ENCODE data around the gene UVRAG. TPM values are rescaled to one million over a fixed set of nuclear protein-coding genes. Genes with fewer than 3 reads are reported as not detected.

UVRAG gene
- total and polyA plus RNA-seq, 2 of the 13 experiments (the other 11 are each of a cell fraction or from before 2014, with no cell fraction given): 9.7 to 17.3 TPM

DNA sequence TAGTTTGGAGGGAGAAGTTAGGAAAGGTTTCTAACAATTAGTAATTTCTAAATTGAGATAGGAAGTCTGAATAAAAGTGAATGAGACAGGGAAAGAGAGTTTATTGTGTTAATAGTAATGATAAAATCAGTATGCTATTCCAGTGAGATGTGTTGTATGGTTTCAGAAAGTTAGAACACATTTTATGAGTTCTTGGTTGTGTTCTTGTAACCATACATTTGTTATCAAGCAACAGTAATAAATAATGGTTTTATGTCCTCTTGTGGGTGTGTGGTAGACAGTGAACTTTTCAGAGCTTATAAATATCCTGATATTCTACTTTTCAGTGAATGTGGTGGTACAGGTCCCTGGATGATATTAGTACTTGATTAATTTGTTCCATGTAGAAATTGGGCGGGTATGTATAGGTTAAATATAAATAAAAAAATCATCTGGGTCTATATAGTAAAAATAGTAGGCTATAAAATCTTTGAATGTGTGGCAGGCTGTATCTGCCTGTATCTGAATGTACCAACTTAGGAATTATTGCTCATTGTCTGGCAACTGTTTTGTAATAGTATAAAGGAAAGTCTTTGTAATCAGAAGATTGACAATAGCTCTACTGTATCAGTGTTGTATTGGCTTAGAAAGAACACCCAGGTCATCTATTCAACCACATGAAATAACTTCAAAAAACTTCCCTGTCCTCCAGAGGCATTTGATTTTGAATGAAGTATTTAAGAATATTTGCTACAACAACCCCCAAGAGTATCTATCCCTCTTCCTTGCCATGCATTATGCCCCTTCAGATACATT is 54.8 kb downstream of the UVRAG start (continued):
- TF ChIP-seq, protein P1, sequence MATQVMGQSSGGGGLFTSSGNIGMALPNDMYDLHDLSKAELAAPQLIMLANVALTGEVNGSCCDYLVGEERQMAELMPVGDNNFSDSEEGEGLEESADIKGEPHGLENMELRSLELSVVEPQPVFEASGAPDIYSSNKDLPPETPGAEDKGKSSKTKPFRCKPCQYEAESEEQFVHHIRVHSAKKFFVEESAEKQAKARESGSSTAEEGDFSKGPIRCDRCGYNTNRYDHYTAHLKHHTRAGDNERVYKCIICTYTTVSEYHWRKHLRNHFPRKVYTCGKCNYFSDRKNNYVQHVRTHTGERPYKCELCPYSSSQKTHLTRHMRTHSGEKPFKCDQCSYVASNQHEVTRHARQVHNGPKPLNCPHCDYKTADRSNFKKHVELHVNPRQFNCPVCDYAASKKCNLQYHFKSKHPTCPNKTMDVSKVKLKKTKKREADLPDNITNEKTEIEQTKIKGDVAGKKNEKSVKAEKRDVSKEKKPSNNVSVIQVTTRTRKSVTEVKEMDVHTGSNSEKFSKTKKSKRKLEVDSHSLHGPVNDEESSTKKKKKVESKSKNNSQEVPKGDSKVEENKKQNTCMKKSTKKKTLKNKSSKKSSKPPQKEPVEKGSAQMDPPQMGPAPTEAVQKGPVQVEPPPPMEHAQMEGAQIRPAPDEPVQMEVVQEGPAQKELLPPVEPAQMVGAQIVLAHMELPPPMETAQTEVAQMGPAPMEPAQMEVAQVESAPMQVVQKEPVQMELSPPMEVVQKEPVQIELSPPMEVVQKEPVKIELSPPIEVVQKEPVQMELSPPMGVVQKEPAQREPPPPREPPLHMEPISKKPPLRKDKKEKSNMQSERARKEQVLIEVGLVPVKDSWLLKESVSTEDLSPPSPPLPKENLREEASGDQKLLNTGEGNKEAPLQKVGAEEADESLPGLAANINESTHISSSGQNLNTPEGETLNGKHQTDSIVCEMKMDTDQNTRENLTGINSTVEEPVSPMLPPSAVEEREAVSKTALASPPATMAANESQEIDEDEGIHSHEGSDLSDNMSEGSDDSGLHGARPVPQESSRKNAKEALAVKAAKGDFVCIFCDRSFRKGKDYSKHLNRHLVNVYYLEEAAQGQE (IDR thresholded peaks at IDR 0.05; ENCODE audit: borderline replicate concordance in 1 of 2, low read depth in 1 of 2, low read length in 2 of 2): no peak

DNA sequence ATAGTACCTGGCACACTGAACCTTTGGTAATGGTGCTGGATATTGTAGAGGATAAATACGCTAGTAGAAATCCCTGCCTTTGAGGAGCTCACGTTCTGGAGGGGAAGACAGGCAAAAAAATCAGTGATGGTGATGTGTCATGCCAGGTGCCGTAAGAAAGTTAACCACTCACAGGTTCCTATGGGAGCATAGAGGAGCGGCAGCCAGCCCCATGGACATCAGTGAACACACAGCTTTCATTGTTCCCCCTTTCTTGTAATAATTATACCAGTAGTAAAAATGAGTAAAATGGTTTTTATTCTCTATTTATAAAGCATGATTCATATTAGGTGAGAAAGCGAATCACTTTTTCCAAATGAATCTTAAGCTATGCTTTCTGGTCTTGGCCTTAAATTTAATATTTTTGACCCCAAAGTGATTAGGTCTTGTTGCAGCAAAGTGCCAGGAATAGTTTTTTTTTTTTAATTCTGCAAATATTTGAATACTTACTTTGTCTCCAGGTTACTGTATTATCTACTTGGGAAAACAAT is 57.9 kb downstream of the UVRAG start:
- no peak for DNase-seq (ENCODE audit: low spot score)
- no peak for FAIRE-seq
- in situ Hi-C loops (cut with HindIII; ENCODE audit: extremely low pct_ligation_motif_present, low pct_unique_long_range_greater_than_20kb) (no loop called here), intact Hi-C loops (cut with micrococcal nuclease; ENCODE audit: unreplicated experiment) (no loop called here)
- POLR2A ChIA-PET: no interaction called here
- no peak overlapping the region for H3K9ac ChIP-seq (ENCODE audit: insufficient read depth, low read depth, low read length)
- H4K20me1 ChIP-seq (ENCODE audit: insufficient read depth, low read length): no peaks in the 10 kb centered on the region
- peaks cover 11% of the 10 kb centered on the region for H3K79me2 ChIP-seq (ENCODE audit: insufficient read depth, low read length)
- no peak overlapping the region for H3K4me2 ChIP-seq (ENCODE audit: low read depth, low read length)
- BruUV-seq (replicated peaks): no TSS peak
- no peak overlapping the region for H3K4me3 ChIP-seq (replicated peaks in 1 of 3; ENCODE audit: insufficient read depth in 1 of 3, low read depth in 2 of 3, low read length in 3 of 3)
- H3K36me3 ChIP-seq (replicated peaks in 1 of 2; ENCODE audit: control insufficient read depth in 1 of 2, insufficient read depth in 2 of 2, low read length in 2 of 2): no peaks in the 10 kb centered on the region
- ATAC-seq: no peak
- H2AFZ ChIP-seq (ENCODE audit: low read length): no peak overlapping the region
- H3K27me3 ChIP-seq (ENCODE audit: control insufficient read depth in 1 of 2, insufficient read depth in 2 of 2, low read length in 2 of 2): no peaks in the 10 kb centered on the region
- WGBS (ENCODE audit: low lambda C conversion rate): 75% methylated on average over 5 of the region's 5 CpGs
- no peaks in the 10 kb centered on the region for H3K9me3 ChIP-seq (ENCODE audit: low read length)
- H3K27ac ChIP-seq (ENCODE audit: extremely low read length, insufficient read depth, low read length): no peak overlapping the region
- peaks cover 6% of the 10 kb centered on the region; the same call in 1 of the 2 replicates for H3K4me1 ChIP-seq (ENCODE audit: insufficient read depth, low read length)
- CTCF ChIA-PET (ENCODE audit: low intra/inter-chr PET ratio, low total read pairs): no interaction called here
- TF ChIP-seq POLR2AphosphoS5 (IDR thresholded peaks at IDR 0.05; ENCODE audit: low read depth, low read length) (no peak), IRF2 (CRISPR knock-in tag; IDR thresholded peaks at IDR 0.05) (no peak), NCOA1 (CRISPR knock-in tag; IDR thresholded peaks at IDR 0.05) (no peak)
- TF ChIP-seq, protein P2, sequence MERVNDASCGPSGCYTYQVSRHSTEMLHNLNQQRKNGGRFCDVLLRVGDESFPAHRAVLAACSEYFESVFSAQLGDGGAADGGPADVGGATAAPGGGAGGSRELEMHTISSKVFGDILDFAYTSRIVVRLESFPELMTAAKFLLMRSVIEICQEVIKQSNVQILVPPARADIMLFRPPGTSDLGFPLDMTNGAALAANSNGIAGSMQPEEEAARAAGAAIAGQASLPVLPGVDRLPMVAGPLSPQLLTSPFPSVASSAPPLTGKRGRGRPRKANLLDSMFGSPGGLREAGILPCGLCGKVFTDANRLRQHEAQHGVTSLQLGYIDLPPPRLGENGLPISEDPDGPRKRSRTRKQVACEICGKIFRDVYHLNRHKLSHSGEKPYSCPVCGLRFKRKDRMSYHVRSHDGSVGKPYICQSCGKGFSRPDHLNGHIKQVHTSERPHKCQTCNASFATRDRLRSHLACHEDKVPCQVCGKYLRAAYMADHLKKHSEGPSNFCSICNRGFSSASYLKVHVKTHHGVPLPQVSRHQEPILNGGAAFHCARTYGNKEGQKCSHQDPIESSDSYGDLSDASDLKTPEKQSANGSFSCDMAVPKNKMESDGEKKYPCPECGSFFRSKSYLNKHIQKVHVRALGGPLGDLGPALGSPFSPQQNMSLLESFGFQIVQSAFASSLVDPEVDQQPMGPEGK (CRISPR knock-in tag; IDR thresholded peaks at IDR 0.05): no peak
- TF ChIP-seq, protein P3, sequence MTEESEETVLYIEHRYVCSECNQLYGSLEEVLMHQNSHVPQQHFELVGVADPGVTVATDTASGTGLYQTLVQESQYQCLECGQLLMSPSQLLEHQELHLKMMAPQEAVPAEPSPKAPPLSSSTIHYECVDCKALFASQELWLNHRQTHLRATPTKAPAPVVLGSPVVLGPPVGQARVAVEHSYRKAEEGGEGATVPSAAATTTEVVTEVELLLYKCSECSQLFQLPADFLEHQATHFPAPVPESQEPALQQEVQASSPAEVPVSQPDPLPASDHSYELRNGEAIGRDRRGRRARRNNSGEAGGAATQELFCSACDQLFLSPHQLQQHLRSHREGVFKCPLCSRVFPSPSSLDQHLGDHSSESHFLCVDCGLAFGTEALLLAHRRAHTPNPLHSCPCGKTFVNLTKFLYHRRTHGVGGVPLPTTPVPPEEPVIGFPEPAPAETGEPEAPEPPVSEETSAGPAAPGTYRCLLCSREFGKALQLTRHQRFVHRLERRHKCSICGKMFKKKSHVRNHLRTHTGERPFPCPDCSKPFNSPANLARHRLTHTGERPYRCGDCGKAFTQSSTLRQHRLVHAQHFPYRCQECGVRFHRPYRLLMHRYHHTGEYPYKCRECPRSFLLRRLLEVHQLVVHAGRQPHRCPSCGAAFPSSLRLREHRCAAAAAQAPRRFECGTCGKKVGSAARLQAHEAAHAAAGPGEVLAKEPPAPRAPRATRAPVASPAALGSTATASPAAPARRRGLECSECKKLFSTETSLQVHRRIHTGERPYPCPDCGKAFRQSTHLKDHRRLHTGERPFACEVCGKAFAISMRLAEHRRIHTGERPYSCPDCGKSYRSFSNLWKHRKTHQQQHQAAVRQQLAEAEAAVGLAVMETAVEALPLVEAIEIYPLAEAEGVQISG (CRISPR knock-in tag; IDR thresholded peaks at IDR 0.05): no peak
- TF ChIP-seq, protein P4, sequence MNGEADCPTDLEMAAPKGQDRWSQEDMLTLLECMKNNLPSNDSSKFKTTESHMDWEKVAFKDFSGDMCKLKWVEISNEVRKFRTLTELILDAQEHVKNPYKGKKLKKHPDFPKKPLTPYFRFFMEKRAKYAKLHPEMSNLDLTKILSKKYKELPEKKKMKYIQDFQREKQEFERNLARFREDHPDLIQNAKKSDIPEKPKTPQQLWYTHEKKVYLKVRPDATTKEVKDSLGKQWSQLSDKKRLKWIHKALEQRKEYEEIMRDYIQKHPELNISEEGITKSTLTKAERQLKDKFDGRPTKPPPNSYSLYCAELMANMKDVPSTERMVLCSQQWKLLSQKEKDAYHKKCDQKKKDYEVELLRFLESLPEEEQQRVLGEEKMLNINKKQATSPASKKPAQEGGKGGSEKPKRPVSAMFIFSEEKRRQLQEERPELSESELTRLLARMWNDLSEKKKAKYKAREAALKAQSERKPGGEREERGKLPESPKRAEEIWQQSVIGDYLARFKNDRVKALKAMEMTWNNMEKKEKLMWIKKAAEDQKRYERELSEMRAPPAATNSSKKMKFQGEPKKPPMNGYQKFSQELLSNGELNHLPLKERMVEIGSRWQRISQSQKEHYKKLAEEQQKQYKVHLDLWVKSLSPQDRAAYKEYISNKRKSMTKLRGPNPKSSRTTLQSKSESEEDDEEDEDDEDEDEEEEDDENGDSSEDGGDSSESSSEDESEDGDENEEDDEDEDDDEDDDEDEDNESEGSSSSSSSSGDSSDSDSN (CRISPR knock-in tag; IDR thresholded peaks at IDR 0.05): no peak

Data from HepG2 (cell line).